SU-DHL-6 (cell line): ENCODE measurements around the gene PTTG1.

Experiments used
- EZH2phosphoT487 ChIP-seq: fragments of 200-600 bp; sonication (generic), shearing (Covaris generic); conservative IDR thresholded peaks from 2 replicates; pipeline ENCODE4 v1.6.1; 2018; ENCODE audit warnings: mild to moderate bottlenecking, antibody characterized with exemption, low read length, moderate library complexity, mixed read lengths
- TF ChIP-seq, protein P1 (sequence below): fragments of 200-600 bp; sonication (generic); IDR thresholded peaks from one replicate; pipeline ENCODE4 v1.5.1; 2017; ENCODE audit warnings: antibody characterized with exemption, mild to moderate bottlenecking, low read length, moderate library complexity; ENCODE audit not compliant: insufficient read depth, poor library complexity, severe bottlenecking

DNA sequence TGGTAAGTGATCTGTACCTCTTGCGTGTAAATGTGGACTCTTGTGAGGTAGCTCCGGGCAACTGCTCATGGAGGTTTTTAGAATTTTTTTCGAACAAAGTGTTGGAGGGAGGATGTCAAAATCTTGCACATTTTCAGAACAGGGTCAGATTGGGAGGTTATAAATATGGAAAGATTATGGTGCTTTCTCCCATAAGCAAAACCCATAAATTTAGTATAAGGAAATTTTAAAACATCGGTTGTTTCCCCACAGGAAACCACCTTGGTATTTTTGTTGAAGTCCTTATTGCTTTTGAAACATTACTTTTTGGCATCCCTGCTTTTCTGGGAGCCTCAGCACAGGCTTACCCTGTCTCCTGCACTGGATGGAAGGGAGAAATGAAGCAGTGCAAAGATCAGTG, 33.9 kb downstream of the PTTG1 start:
- TF ChIP-seq, protein P1, sequence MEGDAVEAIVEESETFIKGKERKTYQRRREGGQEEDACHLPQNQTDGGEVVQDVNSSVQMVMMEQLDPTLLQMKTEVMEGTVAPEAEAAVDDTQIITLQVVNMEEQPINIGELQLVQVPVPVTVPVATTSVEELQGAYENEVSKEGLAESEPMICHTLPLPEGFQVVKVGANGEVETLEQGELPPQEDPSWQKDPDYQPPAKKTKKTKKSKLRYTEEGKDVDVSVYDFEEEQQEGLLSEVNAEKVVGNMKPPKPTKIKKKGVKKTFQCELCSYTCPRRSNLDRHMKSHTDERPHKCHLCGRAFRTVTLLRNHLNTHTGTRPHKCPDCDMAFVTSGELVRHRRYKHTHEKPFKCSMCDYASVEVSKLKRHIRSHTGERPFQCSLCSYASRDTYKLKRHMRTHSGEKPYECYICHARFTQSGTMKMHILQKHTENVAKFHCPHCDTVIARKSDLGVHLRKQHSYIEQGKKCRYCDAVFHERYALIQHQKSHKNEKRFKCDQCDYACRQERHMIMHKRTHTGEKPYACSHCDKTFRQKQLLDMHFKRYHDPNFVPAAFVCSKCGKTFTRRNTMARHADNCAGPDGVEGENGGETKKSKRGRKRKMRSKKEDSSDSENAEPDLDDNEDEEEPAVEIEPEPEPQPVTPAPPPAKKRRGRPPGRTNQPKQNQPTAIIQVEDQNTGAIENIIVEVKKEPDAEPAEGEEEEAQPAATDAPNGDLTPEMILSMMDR, result no peak
- TF ChIP-seq EZH2phosphoT487, result no peak
